Activated CD8-positive, alpha-beta memory T cell treated with anti-CD3 and anti-CD28 coated beads, Interleukin-2, amount 50 U/mL, for 24 hours (primary cell): Measurements from ENCODE around the gene TMEM63C.
"Not testable (repeated sequence)": the region's sequence is repeated elsewhere in the genome, so short reads cannot be mapped to it uniquely, and the experiment has no call there.

ENCODE experiments used
- DNase-seq: peaks from one replicate; pipeline ENCODE4 v3.0.0-alpha.2; 2020; ENCODE audit errors: extremely low read depth

TMEM63C gene

GRCh38 chr14:77275601-77276017 lies 94.0 kb downstream of the TMEM63C start:
- DNase-seq, result no peak

GRCh38 chr14:77276295-77276935 lies 94.8 kb downstream of the TMEM63C start:
- DNase-seq, result no peak

- DNase-seq, result no peak
Measured at GRCh38 chr14:77276959-77277358, 95.4 kb downstream of the TMEM63C start.

GRCh38 chr14:77278461-77279230 lies 97.0 kb downstream of the TMEM63C start:
- DNase-seq, result no peak

GRCh38 chr14:77279719-77280118 lies 98.1 kb downstream of the TMEM63C start:
- DNase-seq, result no peak

GRCh38 chr14:77280921-77281320 lies 99.3 kb downstream of the TMEM63C start:
- DNase-seq, result not testable (repeated sequence)

- DNase-seq, result no peak
Measured at GRCh38 chr14:77281852-77282410, 100.3 kb downstream of the TMEM63C start.

DNA sequence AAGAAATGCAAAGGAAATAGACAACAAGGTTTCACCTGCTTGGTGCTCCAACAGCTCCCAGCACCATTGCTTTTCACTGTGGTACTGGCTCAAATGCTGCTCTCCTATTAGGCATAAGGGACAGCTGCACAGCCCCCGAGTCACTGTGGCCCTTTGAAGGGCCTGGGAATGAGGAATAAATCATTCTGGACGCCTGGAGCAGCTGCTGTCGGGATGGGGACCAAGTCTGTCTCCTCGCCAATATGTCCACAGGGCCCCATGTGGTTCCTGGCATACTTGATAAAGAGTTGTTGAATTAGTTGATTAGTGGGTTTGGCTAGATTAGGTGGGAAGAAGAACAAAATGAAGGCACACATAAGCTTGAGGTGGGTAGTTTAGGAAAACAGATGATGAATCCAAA lies 102.5 kb downstream of the TMEM63C start:
- no peak for DNase-seq

DNA sequence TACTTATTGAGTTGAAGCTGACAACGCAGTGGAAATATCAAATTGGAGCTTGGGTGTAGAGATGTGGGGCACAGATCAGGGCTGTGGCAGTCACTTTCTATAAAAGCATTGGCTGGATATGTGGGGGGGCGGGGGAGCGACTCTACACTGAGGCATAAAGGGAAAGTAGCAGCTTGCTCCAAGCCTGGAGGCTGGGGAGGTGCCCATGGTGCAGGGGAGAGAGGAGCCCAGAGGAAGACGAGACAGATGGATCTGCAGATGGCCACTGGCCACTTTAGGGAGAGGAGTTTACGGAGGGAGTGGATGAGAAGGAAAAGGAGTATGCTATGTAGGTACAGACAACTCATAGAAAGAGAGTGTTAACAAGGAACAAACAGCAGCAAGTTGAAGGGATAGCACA lies 102.9 kb downstream of the TMEM63C start:
- DNase-seq, result no peak

DNA sequence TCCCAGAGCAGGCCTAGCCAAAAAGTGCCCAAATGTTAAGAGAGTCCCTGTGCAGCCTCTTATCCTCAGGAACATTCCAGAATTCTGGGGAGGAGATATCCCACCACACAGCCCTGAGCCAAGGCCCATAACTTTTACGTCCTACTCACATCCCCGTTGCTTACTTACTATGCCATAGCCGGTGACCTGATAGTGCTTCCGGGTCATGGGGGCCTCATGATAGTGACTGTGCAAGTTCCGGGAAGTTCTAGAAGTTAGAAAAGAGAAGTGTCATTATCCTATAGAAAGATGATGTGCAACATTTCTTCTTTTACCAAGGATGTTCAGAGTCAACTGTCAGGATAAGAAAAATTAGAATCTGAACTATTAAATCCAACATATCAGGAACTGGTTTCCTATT lies 105.0 kb downstream of the TMEM63C start:
- DNase-seq, result no peak

- DNase-seq, result no peak
Measured at GRCh38 chr14:77290705-77291104, 109.1 kb downstream of the TMEM63C start.

DNA sequence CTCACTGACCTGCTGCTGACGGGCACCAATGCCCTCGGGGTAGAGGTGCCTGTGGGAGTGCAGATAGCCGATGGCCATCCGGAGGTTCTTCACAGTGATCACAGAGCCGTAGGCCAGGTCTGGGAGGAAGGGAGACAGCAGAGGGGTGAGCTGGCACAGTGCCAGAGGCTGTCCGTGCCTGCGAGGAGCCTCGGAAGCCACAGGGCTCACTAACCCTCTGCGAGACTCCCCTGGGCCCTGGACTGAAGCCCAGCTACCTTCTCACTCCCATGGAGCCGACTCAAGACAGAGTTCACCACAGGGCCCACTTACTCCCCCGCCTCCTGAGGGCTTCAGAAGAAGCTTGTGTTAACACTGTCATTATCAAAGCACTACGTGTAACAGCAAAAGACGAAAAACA lies 114.6 kb downstream of the TMEM63C start:
- DNase-seq, result no peak

GRCh38 chr14:77296906-77297305 lies 115.3 kb downstream of the TMEM63C start:
- no peak for DNase-seq

GRCh38 chr14:77299771-77300170 lies 118.2 kb downstream of the TMEM63C start:
- DNase-seq, result no peak

GRCh38 chr14:77301103-77301502 lies 119.5 kb downstream of the TMEM63C start:
- no peak for DNase-seq

DNA sequence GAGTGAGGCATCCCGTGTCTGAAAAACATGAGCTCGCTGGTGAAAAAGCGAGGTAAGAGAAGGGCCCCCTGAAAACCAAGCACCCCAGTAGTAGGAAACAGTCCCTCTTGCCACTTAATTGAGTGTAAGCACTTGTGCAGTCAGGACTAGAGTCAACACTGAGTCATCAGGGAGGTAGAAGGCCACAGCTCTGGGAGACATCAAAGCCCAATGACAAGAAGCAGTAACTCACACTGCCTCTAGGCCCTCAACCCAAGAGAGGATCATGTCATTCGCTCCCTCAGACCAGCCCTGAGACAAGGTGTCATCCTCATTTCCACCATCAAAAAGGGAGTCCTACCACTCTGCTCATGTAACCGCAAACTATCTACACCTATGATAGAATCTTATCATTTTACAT lies 121.3 kb downstream of the TMEM63C start:
- DNase-seq, result no peak

GRCh38 chr14:77303417-77304156 lies 122.0 kb downstream of the TMEM63C start:
- DNase-seq, result no peak

- no peak for DNase-seq
Measured at GRCh38 chr14:77305696-77306095, 124.1 kb downstream of the TMEM63C start.

GRCh38 chr14:77306416-77306815 lies 124.8 kb downstream of the TMEM63C start:
- DNase-seq, result no peak

GRCh38 chr14:77306851-77307496 lies 125.4 kb downstream of the TMEM63C start:
- no peak for DNase-seq
